Neural progenitor cell (in vitro differentiated cells): ENCODE data around the gene KRTCAP3.

Experiments
- CTCF ChIP-seq: fragments of 200-600 bp; sonication (generic); IDR thresholded peaks from 2 replicates; pipeline ENCODE4 v1.5.1; 2017; ENCODE audit warnings: antibody characterized with exemption, mild to moderate bottlenecking
- EZH2 ChIP-seq: fragments of 200-600 bp; sonication (generic); IDR thresholded peaks from 2 replicates; pipeline ENCODE4 v1.6.1; 2017; ENCODE audit warnings: antibody characterized with exemption, mild to moderate bottlenecking, moderate library complexity
- EZH2phosphoT487 ChIP-seq: fragments of 200-600 bp; sonication (generic); IDR thresholded peaks from 2 replicates; pipeline ENCODE4 v1.6.1; 2017; ENCODE audit warnings: antibody characterized with exemption

- no peak for TF ChIP-seq EZH2
- no peak for TF ChIP-seq CTCF
- TF ChIP-seq EZH2phosphoT487: no peak
These were observed 13.1 kb upstream of the KRTCAP3 start for GRCh38 chr2:27428978-27429541.
